ENCODE measurements around the gene C1orf185.
"Not testable (repeated sequence)": the region's sequence is repeated elsewhere in the genome, so short reads cannot be mapped to it uniquely, and the experiment has no call there.

The C1orf185 gene

GRCh38 chr1:51101976-51102375 is at the start of gene C1orf185:
Gene C1orf185, plus strand, starts transcription at chr1:51102228. Its CDS starts 6 bp downstream, at chr1:51102234.
- DNase-seq, result no peak

- DNase-seq, result no peak
These were observed 43.2 kb upstream of the C1orf185 start for GRCh38 chr1:51058858-51059257.

DNA sequence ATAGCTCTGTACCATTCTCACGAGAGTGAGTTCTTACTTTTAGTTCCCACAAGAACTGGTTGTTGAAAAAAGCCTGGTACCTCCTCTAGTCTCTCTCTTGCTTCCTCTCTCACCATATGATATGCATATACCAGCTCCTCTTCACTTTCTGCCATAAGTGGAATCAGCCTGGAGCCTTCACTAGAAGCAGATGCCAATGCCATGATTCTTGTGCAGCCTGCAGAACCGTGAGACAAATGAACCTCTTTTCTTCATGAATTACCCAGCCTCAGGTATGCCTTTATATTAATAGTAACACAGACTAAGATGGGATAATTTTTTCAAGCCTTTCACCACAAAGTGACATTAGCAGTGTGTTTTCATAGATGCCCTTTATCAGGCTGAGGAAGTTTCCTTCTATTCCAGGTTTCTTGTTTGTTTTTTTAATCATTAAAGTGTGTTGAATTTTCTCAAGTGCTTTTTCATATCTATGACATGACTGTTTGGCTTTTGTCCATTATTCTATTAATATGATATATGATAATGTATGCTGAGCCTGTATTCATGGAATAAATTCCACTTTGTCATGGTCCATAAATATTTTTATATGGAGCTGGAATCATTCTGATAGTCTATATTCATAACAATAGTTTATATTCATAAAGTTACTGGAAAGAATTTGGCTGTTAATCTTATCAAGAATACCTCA is 40.7 kb upstream of the C1orf185 start:
- no peak for DNase-seq

DNA sequence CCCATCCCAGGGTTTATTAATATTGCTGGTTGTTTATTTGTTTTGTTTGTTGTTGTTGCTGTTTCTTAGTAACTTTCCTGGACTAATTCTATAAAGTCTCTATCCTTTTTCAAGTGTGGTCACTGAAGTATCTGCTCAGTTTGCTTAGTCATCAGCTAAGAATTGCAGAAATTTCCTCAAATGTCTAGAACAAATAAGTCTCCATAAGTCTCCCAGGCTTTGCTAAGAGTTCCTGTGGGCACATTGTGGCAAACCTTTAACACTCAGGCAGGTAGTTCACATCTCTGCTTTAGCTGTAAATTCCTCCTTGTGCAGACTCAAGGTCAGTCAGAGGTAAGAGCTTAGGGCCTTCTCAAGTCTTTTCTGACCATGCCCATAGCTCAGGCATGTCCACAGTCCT is 38.9 kb upstream of the C1orf185 start:
- no peak for DNase-seq

GRCh38 chr1:51070011-51070410 is 32.0 kb upstream of the C1orf185 start:
- peak; percentile 15 for DNase-seq

DNA sequence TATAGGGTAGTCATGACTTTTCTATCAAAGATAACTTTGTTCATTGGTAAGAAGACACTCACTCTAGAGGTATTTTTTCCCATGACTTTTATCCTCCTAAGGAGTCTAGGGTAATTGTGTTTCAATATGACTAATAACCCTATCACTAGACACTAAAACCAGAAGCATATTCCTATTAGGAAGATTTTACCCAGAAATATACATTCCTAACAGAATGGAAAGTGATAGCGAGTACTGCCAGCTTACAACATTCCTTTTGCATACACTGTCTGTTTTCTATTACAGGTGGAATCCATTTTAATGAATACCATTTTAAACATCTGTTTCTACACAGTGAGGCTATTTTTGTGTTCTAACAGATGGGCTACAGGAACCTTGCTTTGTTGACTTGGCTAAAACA is 31.4 kb upstream of the C1orf185 start:
- DNase-seq, result no peak

GRCh38 chr1:51071291-51072042 is 30.6 kb upstream of the C1orf185 start:
- no peak for DNase-seq

GRCh38 chr1:51072043-51072439 is 30.0 kb upstream of the C1orf185 start:
- DNase-seq, result no peak

- no peak for DNase-seq
These were observed 29.4 kb upstream of the C1orf185 start for GRCh38 chr1:51072651-51073050.

DNA sequence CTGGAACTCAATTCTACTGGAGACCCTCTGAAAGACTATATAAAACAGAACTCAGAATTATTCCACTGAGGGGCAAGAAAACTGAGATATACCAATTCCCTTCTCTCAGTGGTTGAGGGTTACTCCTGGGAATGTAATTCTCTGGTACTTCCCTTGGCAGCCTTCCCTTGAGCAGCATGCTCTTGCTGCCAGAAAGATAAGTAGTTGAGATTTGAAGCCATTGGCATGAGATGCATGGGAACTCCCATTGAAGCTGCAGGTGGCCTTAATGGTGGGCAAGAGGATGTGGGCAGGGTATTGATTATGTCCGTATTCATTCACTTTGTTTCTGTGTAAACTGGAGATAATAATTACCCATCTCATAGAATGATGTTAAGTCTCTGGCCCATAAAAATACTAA is 28.6 kb upstream of the C1orf185 start:
- DNase-seq, result no peak

GRCh38 chr1:51086496-51087271 is 15.3 kb upstream of the C1orf185 start:
- DNase-seq, result no peak

GRCh38 chr1:51088474-51088873 is 13.6 kb upstream of the C1orf185 start:
- DNase-seq, result no peak

DNA sequence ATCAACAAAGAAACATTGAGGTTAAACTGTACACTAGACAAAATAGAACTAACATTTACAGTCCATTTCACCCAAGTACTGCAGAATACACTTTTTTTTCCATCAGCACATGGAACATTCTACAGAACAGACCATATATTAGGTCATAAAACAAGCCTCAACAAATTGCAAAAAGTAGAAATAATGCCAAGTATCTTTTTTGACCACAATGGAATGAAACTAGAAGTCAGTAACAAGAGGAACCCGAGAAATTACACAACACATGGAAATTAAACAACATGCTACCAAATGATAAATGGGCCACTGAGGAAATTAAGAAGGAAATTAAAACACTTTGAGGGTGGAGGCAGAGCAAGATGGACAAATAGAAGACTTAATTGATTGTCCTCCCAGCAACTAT is 8.4 kb upstream of the C1orf185 start:
- no peak for DNase-seq

DNA sequence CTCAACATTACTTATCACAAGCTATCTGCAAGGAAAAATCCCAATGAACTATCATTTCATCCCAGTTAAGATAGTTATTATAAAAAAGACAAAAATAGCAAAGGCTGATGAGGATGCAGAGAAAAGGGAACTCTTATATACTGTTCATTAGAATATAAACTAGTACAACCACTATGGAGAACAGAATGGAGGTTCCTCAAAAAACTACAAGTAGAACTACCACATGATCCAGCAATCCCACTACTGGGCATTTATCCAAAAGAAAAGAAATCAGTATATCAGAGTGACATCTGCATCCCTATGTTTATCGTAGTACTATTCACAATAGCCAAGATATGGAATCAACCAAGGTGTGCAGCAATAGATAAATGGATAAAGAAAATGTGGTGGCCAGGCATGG is 4.9 kb upstream of the C1orf185 start:
- DNase-seq, result no peak

DNA sequence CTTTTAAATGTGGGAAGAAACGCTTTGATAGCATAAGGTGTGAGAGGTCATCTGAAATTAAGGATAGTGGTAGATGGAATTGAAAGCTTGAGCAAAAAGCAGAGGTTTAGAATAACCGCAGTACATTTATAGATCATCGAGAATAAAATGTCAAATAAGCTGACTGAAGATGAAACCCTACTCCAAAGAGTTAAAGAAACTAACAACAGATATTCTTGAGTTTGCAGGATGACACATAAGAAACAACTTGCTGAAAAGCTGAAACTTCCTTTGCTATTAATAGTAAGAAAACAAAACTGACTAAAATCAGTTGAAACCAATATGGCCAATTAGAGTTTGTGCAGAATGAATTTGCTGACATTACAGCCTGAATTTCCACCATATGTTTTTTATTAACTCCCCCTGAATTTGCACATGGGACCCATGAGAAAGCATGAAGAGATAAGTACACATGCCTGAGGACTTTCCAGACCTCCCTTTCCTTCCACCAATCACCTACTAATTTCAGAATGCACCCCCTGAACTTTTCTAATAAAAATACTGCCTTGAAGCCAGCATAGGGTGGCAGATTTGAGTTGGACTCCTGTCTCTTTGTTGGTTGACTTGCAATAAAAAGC is 1.7 kb upstream of the C1orf185 start:
- DNase-seq, result no peak

DNA sequence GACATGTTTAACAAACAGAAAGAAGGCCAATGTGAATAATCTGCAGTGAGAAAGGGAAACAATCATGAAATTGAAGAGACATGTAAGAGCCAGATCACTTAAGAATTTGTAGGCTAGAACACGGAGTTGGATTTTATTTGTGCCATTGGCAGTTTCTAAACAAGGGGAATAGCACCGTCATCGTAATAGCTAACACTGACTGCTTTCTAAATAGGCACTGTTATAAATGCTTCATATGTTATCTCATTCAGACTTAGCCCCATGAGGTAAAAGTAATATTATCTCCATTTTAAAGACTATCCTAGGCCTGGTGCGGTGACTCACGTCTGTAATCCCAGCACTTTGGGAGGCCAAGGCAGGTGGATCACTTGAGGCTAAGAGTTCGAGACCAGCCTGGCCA is 12.1 kb downstream of the C1orf185 start:
- no peak for DNase-seq

GRCh38 chr1:51115714-51116404 is 13.8 kb downstream of the C1orf185 start:
- no peak for DNase-seq

DNA sequence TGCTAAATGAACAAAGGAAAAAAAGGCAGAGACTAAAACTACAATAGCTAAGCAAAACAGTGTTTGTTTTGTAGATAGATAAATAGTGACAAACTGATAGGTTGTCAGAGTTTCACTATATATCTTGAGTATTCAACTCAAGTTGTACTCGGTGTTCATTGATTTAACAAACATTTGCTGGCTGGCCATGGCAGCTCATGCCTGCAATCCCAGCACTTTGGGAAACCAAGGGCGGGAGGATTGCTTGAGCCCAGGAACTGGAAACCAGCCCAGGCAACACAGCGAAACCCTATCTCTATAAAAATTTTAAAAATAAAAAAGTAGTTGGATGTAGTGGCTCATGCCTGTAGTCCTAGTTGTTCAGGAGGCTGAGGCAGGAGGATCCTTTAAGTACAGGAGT is 17.3 kb downstream of the C1orf185 start:
- no peak for DNase-seq

GRCh38 chr1:51120629-51121028 is 18.6 kb downstream of the C1orf185 start:
- DNase-seq, result no peak

GRCh38 chr1:51127152-51127551 is 25.1 kb downstream of the C1orf185 start:
- not testable (repeated sequence) for DNase-seq

DNA sequence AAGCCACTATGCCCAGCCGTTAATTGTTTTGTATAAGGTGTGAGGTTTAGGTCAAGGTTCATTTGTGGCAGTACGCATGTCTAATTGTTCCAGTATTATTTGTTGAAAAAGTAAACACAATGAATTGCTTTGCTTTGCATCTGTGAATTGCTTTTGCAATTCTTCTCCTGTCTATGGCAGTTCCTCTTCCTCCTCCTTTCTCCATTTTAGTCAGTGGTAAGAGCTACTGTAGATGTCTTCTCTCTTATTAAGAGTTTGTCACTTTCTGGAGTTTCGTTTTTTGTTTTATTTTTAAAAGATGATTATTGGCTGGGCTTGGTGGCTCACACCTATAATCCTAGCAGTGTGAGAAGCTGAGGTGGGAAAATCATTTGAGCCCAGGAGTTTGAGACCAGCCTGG is 29.2 kb downstream of the C1orf185 start:
- DNase-seq, result no peak

DNA sequence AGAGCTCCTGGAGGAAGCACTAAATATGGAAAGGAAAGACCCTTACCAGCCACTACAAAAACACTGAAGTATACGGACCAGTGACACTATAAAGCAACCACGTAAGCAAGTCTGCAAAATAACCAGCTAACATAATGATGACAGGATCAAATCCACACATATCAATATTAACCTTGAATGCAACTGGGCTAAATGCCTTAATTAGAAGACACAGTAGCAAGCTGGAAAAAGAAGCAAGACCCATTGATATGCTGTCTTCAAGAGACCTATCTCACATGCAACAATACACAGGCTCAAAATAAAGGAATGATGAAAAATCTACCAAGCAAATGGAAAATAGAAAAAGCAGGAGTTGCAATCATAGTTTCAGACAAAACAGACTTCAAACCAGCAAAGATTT is 31.0 kb downstream of the C1orf185 start:
- DNase-seq, result no peak

- DNase-seq, result not testable (repeated sequence)
These were observed 35.7 kb downstream of the C1orf185 start for GRCh38 chr1:51137696-51138095.
